Large intestine (tissue), 3 donors: Measurements from ENCODE around the gene CNTN4. TPM values are rescaled to one million over a fixed set of nuclear protein-coding genes. Genes with fewer than 3 reads are reported as not detected.

Experiments used
- DNase-seq, 2 donors: peaks; one replicate each; pipeline versions ENCODE4 v3.0.0 to v3.0.0-alpha.2; 2013
- H3K27ac ChIP-seq: one replicate; pipeline ENCODE4 v1.5.1; 2013; ENCODE audit warnings: low read length
- H3K27me3 ChIP-seq: 2 replicates; pipeline ENCODE4 v1.6.1; 2013; ENCODE audit warnings: low read length; ENCODE audit not compliant: control insufficient read depth, insufficient read depth
- H3K36me3 ChIP-seq: 2 replicates; pipeline ENCODE4 v1.6.1; 2013; ENCODE audit warnings: low read length; ENCODE audit not compliant: control insufficient read depth, insufficient read depth
- H3K4me1 ChIP-seq: one replicate; pipeline ENCODE4 v1.6.1; 2013; ENCODE audit warnings: low read length; ENCODE audit not compliant: control insufficient read depth, insufficient read depth
- H3K4me3 ChIP-seq: one replicate; pipeline ENCODE4 v1.5.1; 2013; ENCODE audit warnings: low read length
- H3K9me3 ChIP-seq: one replicate; pipeline ENCODE4 v1.6.1; 2013; ENCODE audit warnings: mild to moderate bottlenecking, low read depth, low read length, moderate library complexity; ENCODE audit not compliant: control insufficient read depth
- WGBS: methylation state at CpG from one replicate; pipeline ENCODE4 v1.1.5; 2013; ENCODE audit warnings: low lambda C conversion rate; ENCODE audit not compliant: insufficient coverage; 5-methylcytosine and 5-hydroxymethylcytosine counted together
- polyA plus RNA-seq: library from polyadenylated mRNA; unstranded; fragments of 120-200 nt; gene quantifications from one replicate; pipeline ENCODE4 v1.2.1, GENCODE V29; 2013

Gene CNTN4
- polyA plus RNA-seq, 1 donor = 9.3 TPM

DNA sequence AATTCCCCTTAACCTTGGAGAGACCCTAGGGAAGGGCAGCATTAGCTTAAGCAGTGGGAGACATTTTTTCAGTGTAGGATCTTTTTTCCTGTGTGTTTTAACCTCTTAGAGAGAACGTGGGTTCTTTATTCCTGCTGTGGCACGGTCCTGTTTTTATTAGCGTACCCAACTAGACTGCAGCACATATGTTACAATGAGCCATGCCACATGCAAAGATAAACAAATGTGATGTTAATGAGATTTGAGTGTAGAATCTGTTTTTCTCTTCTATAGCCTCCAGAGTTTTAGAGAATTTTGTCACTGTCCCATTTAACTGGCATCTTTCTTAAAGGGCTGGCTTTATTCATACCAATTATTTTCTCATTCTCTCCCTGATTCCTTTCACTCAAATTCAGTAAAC is 347.5 kb downstream of the CNTN4 start:
- no peak overlapping the region for H3K4me3 ChIP-seq
- no peaks in the 10 kb centered on the region for H3K9me3 ChIP-seq
- H3K27ac ChIP-seq = no peak overlapping the region
- no peak for DNase-seq
- H3K36me3 ChIP-seq = no peaks in the 10 kb centered on the region
- no peaks in the 10 kb centered on the region for H3K4me1 ChIP-seq
- no peaks in the 10 kb centered on the region for H3K27me3 ChIP-seq
- no CpG with 5 or more reads among the region's 3 CpGs for WGBS

DNA sequence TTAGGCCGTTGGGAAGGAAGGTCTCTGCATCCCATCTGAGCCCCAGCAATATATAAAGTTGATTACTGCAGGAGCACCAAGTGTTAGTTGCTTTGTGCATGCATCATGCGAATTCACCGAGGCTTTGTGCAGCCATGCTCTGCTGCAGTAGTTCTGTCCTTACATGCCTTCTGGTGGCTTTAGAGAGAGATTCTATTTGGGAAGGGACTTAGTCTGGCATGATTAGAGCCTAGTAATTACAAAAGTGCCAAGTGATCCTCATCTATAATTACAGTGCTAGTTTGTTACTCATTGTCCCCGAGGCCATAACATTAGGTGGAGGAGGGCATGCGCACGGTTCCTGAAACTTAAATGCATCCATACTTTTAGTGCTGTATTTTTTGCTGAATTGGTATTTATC is 353.6 kb downstream of the CNTN4 start:
- no CpG with 5 or more reads among the region's 6 CpGs for WGBS
- no peaks in the 10 kb centered on the region for H3K4me1 ChIP-seq
- H3K27me3 ChIP-seq = no peaks in the 10 kb centered on the region
- no peaks in the 10 kb centered on the region for H3K36me3 ChIP-seq
- H3K4me3 ChIP-seq = no peak overlapping the region
- no peak for DNase-seq
- H3K9me3 ChIP-seq = no peaks in the 10 kb centered on the region
- H3K27ac ChIP-seq = no peak overlapping the region

DNA sequence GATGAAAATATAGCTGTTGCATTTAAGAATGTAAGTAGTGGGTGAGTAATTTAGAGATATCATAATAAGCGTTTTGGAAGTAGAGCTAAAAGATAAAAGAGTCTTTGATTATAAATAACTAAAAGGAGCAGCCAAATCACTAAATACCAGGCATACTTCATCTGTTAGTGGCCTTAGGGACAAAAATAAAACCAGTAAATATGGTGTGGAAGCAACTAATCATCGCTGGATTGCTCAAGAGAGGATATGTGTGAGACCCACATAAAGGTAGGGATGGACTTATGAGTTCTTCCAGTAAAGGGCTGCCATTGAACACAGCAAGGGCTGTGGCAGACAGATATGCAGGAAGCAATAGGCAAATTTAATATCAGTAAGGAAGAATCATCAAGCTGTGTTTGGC is 356.2 kb downstream of the CNTN4 start:
- Histone ChIP-seq H3K36me3 (no peaks in the 10 kb centered on the region), H3K9me3 (no peaks in the 10 kb centered on the region), H3K4me1 (no peaks in the 10 kb centered on the region), H3K4me3 (no peak overlapping the region), H3K27ac (no peak overlapping the region), H3K27me3 (no peaks in the 10 kb centered on the region)
- no peak for DNase-seq
- WGBS = 85% methylated on average over 1 of the region's 2 CpGs

DNA sequence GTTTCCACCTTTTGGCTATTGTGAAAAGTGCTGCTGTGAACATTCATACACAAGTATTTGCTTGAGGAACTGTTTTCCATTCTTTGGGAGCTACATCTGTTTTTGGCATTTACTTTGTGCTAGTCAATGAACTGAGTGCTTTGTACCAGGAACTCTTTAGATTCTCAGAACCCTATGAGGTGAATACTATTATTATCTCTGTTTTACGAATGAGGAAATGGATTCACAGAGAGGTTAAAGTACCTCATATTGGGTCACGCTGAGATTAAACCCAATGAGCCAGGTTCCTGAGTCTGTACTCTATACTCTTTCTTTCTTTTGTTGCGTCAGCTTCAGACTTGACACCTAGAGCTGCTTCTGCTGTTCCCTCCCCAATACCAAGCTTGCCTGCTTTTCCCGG is 358.1 kb downstream of the CNTN4 start:
- Histone ChIP-seq H3K27ac (no peak overlapping the region), H3K4me1 (no peaks in the 10 kb centered on the region), H3K36me3 (no peaks in the 10 kb centered on the region), H3K9me3 (no peaks in the 10 kb centered on the region), H3K27me3 (no peaks in the 10 kb centered on the region), H3K4me3 (no peak overlapping the region)
- 100% methylated on average over 1 of the region's 4 CpGs for WGBS
- no peak for DNase-seq

DNA sequence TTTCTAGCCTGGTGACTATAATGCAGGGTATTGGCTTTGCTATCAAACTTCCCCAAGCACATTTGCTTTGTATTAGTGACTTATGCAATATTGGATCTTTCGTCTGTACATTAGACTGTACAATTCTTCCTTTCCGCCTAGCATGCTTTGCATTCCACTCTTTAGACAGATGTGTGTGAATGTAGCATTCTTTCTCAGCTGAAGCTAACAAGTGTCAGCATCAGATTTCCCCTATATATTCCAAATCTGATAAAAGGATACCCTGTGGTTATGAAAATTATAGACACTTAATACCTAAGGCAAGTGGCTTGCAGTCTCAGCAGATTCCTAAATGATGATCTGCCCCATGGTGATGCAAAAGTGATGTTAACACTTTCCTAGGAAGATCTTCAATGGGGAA is 360.1 kb downstream of the CNTN4 start:
- Histone ChIP-seq H3K4me1 (no peaks in the 10 kb centered on the region), H3K27me3 (no peaks in the 10 kb centered on the region), H3K27ac (no peak overlapping the region), H3K36me3 (no peaks in the 10 kb centered on the region), H3K4me3 (no peak overlapping the region), H3K9me3 (no peaks in the 10 kb centered on the region)
- no peak for DNase-seq
- WGBS = 78% methylated on average over 2 of the region's 2 CpGs

DNA sequence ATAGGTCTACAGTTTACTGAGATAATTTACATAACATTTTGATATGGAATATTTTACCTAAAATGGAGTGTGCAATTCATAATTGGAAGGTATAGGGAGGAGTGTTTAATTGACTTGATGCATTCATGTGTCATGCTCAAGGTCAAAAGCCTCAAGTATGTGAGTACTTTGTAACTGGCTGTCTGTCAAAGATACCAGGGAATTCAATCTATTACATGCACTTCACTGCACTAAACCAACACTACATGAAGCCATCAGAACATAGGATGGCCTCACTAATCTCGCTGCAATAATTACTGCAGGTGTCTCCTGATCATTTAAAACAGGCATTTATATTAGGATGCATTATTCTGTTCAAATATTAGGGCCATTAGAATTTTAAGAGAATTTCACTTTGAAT is 367.2 kb downstream of the CNTN4 start:
- no peak overlapping the region for H3K27ac ChIP-seq
- no CpG with 5 or more reads among the region's 1 CpG for WGBS
- no peak for DNase-seq
- no peaks in the 10 kb centered on the region for H3K36me3 ChIP-seq
- no peaks in the 10 kb centered on the region for H3K4me1 ChIP-seq
- H3K9me3 ChIP-seq = no peaks in the 10 kb centered on the region
- H3K27me3 ChIP-seq = no peaks in the 10 kb centered on the region
- no peak overlapping the region for H3K4me3 ChIP-seq

DNA sequence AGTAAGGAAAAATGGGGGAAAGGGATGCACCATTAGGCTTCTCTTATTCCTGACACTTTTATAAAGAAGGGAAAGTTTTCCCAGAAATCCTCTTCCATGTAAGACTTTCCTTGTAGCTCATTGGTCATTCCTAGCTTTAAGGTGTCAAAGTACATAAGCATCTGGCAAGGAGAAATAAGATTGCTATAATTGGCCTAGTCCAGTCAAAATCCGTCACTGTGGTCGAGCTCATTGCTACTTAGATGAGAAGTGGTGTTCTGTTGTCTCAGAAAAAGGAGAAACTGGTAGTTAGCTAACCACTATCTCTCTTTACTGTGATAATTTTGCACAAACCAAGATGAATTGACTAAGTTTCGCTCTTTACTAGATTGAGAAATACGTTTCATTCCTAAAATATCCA is 370.1 kb downstream of the CNTN4 start:
- DNase-seq = no peak
- Histone ChIP-seq H3K36me3 (no peaks in the 10 kb centered on the region), H3K27me3 (no peaks in the 10 kb centered on the region), H3K4me3 (no peak overlapping the region), H3K9me3 (no peaks in the 10 kb centered on the region), H3K27ac (no peak overlapping the region), H3K4me1 (no peaks in the 10 kb centered on the region)
- WGBS = 100% methylated on average over 2 of the region's 4 CpGs

DNA sequence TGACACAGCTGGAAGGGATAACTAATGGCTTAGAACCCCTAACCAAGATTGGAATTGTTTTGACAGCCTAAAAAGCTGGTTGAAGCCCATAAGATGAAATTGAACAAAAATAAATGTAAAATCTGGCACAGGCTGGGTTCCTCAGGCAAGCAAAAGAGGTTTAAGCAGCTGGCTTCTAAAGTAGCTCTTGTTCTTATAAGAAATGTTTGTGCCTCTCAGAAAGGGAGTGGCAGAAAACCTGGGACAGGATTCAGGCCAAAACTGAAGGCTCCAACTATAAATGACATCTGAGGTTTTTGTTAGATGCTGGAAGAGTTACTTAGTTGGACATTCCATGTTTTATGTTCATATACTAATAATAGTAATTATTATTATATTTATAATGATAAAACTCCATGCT is 378.3 kb downstream of the CNTN4 start:
- Histone ChIP-seq H3K36me3 (no peaks in the 10 kb centered on the region), H3K9me3 (no peaks in the 10 kb centered on the region), H3K27ac (no peak overlapping the region), H3K4me3 (no peak overlapping the region), H3K27me3 (no peaks in the 10 kb centered on the region), H3K4me1 (no peaks in the 10 kb centered on the region)
- DNase-seq = no peak

DNA sequence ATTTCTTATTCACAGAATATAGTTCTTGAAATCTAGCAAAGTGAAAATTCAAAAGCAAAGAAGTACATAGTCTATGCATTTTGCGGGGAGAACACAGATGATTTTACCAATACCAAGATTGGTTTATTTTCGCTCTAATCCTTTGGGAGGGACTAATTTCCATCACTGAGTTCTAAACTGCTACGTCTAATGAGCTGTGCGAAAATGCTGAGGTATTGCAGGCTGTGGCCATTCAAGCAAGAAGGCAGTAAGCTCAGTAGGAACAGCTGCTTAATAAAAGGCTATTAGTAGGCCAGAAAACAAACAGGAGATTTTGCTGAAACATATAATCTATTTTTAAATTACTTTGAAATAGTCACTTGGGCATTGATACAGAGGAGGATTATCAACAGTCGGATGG is 379.0 kb downstream of the CNTN4 start:
- Histone ChIP-seq H3K9me3 (no peaks in the 10 kb centered on the region), H3K4me1 (no peaks in the 10 kb centered on the region), H3K27me3 (no peaks in the 10 kb centered on the region), H3K36me3 (no peaks in the 10 kb centered on the region), H3K4me3 (no peak overlapping the region), H3K27ac (no peak overlapping the region)
- 83% methylated on average over 1 of the region's 5 CpGs for WGBS
- DNase-seq = no peak

DNA sequence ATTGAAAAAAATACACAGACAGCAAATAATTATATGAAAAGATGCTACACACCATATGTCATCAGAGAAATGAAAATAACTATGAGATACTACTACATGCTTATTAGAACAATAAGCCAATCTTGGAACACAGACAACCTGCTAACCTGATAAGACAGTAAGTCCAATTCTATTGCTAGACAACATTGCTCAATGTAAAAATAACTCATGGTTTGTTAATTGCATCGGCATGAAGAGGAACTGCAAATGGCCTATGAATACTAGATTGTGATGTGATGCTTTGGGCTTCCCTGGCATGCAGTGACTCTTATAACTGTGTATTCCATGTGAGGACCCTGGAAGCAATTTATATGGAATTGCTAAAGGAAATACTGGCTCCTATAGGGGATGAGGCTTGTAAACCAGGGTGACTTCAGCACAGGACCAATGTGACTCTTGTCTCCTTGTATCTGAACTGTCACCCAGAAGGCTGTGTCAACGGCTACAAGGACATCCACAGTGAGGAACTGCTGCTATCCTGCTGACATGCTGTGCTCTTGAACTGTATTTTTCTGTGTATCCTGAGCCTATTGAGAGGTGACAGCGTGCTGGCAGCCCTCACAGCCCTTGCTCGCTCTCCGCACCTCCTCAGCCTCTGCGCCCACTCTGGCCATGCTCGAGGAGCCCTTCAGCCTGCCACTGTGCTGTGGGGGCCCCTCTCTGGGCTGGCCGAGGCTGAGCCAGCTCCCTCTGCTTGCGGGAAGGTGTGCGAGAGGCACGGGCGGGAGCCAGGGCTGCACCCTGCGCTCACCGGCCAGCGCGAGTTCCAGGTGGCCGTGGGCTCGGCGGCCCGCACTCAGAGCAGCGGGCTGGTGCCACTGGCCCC is 385.7 kb downstream of the CNTN4 start:
- no peak for DNase-seq
- Histone ChIP-seq H3K27ac (no peak overlapping the region), H3K9me3 (peaks cover 8% of the 10 kb centered on the region), H3K4me1 (no peaks in the 10 kb centered on the region), H3K4me3 (no peak overlapping the region), H3K27me3 (no peaks in the 10 kb centered on the region), H3K36me3 (no peaks in the 10 kb centered on the region)
- no CpG with 5 or more reads among the region's 21 CpGs for WGBS

DNA sequence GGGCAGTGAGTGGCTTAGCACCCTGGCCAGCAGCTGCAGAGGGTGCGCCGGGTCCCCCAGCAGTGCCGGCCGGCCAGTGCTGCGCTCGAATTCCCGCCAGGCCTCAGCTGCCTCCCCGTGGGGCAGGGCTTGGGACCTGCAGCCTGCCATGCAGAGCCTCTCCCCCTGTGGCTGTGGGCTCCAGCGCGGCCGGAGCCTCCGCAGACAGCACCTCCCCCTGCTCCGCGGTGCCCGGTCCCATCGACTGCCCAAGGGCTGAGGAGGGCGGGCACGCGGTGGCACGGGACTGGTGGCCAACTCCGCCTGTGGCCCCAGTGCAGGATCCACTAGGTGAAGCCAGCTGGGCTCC is 386.3 kb downstream of the CNTN4 start:
- no peaks in the 10 kb centered on the region for H3K4me1 ChIP-seq
- H3K4me3 ChIP-seq = no peak overlapping the region
- H3K9me3 ChIP-seq = peaks cover 8% of the 10 kb centered on the region
- WGBS = no CpG with 5 or more reads among the region's 21 CpGs
- DNase-seq = no peak
- no peaks in the 10 kb centered on the region for H3K27me3 ChIP-seq
- no peaks in the 10 kb centered on the region for H3K36me3 ChIP-seq
- H3K27ac ChIP-seq = no peak overlapping the region
